HepG2 (cell line): Measurements from ENCODE around the gene ABHD1. TPM values are rescaled to one million over a fixed set of nuclear protein-coding genes. Genes with fewer than 3 reads are reported as not detected.

Source experiments
- ARID4A ChIP-seq: sonication (generic); formaldehyde crosslinking; IDR thresholded peaks from 2 replicates; pipeline ENCODE4 v1.5.0; 2020; ENCODE audit warnings: mild to moderate bottlenecking, missing genetic modification reagents, borderline replicate concordance
- ATF6 ChIP-seq: sonication (generic); formaldehyde crosslinking; conservative IDR thresholded peaks from 2 replicates; pipeline ENCODE4 v1.4.0; 2020; ENCODE audit warnings: missing genetic modification reagents
- ATM ChIP-seq: fragments of 450-650 bp; IDR thresholded peaks from 2 replicates; pipeline ENCODE4 v1.7.1; 2017; ENCODE audit warnings: mild to moderate bottlenecking, borderline replicate concordance
- CCAR2 ChIP-seq: fragments of 200-400 bp; formaldehyde crosslinking; optimal IDR thresholded peaks from 2 replicates; pipeline ENCODE3; 2018; ENCODE audit warnings: low read depth, mild to moderate bottlenecking, low read length, moderate library complexity
- FOSL2 ChIP-seq: sonication (generic); formaldehyde crosslinking; IDR thresholded peaks from 2 replicates; pipeline ENCODE4 v1.4.0; 2020; ENCODE audit warnings: missing genetic modification reagents
- FOXC1 ChIP-seq: sonication (generic); formaldehyde crosslinking; IDR thresholded peaks from 2 replicates; pipeline ENCODE4 v1.8.0; 2022; ENCODE audit warnings: mild to moderate bottlenecking, missing genetic modification reagents, borderline replicate concordance
- GATAD2A ChIP-seq: IDR thresholded peaks from 2 replicates; pipeline ENCODE4 v1.6.1; 2016
- HINFP ChIP-seq: sonication (generic); formaldehyde crosslinking; IDR thresholded peaks from 2 replicates; pipeline ENCODE4 v1.4.0; 2020; ENCODE audit warnings: low read depth, mild to moderate bottlenecking, missing genetic modification reagents
- MED8 ChIP-seq: sonication (generic); formaldehyde crosslinking; IDR thresholded peaks from 2 replicates; pipeline ENCODE4 v1.8.1; 2023; ENCODE audit warnings: mild to moderate bottlenecking, missing genetic modification reagents; ENCODE audit not compliant: insufficient replicate concordance
- MXD3 ChIP-seq: IDR thresholded peaks from 2 replicates; pipeline ENCODE4 v1.6.1; 2016; ENCODE audit warnings: mild to moderate bottlenecking, missing biosample characterization, missing genetic modification reagents
- NCOA2 ChIP-seq: sonication (generic); formaldehyde crosslinking; IDR thresholded peaks from 2 replicates; pipeline ENCODE4 v1.8.0; 2022; ENCODE audit warnings: inconsistent platforms
- NRL ChIP-seq: sonication (generic); formaldehyde crosslinking; IDR thresholded peaks from 2 replicates; pipeline ENCODE4 v1.5.0; 2020; ENCODE audit warnings: missing genetic modification reagents, mild to moderate bottlenecking, moderate library complexity, borderline replicate concordance
- RELA ChIP-seq: sonication (generic); formaldehyde crosslinking; IDR thresholded peaks from 2 replicates; pipeline ENCODE4 v1.4.0; 2020; ENCODE audit warnings: missing genetic modification reagents
- SIX1 ChIP-seq: sonication (generic); formaldehyde crosslinking; IDR thresholded peaks from 2 replicates; pipeline ENCODE4 v1.4.0; 2020; ENCODE audit warnings: missing genetic modification reagents, borderline replicate concordance
- TBL1XR1 ChIP-seq: fragments of 150-350 bp; IDR thresholded peaks from 2 replicates; pipeline ENCODE4 v1.6.1; 2014; ENCODE audit warnings: borderline replicate concordance, low read length; ENCODE audit not compliant: partially characterized antibody
- TCF12 ChIP-seq, 2 experiments: fragments of 450-650 bp in 1 of 2; sonication (generic) in 1 of 2; formaldehyde crosslinking in 1 of 2; IDR thresholded peaks; 2 replicates each; pipeline versions ENCODE4 v1.6.1 to v1.8.0; 2017 to 2022; ENCODE audit warnings: antibody characterized with exemption in 1 of 2, mild to moderate bottlenecking in 1 of 2, missing genetic modification reagents in 1 of 2, moderate library complexity in 1 of 2
- ZNF503 ChIP-seq: sonication (generic); formaldehyde crosslinking; IDR thresholded peaks from 2 replicates; pipeline ENCODE4 v1.4.0; 2020; ENCODE audit warnings: missing genetic modification reagents
- polyA plus RNA-seq, 8 experiments: library from polyadenylated mRNA; depleted of rRNA in 3 of 8; stranded (reverse) in 7 of 8; unstranded in 1 of 8; fragments of >200 nt; fragmentation: Illumina TruSeq in 4 of 8; extraction: Trizol in 4 of 8; gene quantifications; 2 replicates each; pipeline versions ENCODE4 v1.2.1 to v1.2.3, GENCODE V29; 2011 to 2016; ENCODE audit warnings: low read depth in 4 of 8, missing spikeins in 1 of 8, mixed read lengths in 1 of 8; ENCODE audit not compliant: insufficient read depth in 1 of 8
- total RNA-seq, 5 experiments: library from RNA; depleted of rRNA; stranded (reverse); fragments of >200 nt; fragmentation: Illumina TruSeq; extraction: Trizol; gene quantifications; 2 replicates each; pipeline ENCODE4 v1.2.3, GENCODE V29; 2016; ENCODE audit warnings: low read depth in 1 of 5

ABHD1 gene
- total and polyA plus RNA-seq, 2 of the 13 experiments (the other 11 are each of a cell fraction or from before 2014, with no cell fraction given) = 0.04 to 0.81 TPM

GRCh38 chr2:27177441-27178351 lies 54.1 kb downstream of the ABHD1 start (continued):
- 0 out of 2 replicates have a peak, but pooled peaks have one; percentile 36 for TF ChIP-seq ATF6 (CRISPR knock-in tag)
- peak; percentile 52; the same call in 1 of the 2 replicates for TF ChIP-seq ARID4A (CRISPR knock-in tag)
- peak; percentile 57; the same call in 1 of the 2 replicates for TF ChIP-seq MXD3 (CRISPR knock-in tag)
- peak; percentile 99 for TF ChIP-seq NCOA2 (CRISPR knock-in tag)
- no peak for TF ChIP-seq RELA (CRISPR knock-in tag)
- peak; percentile 91 for TF ChIP-seq MED8 (CRISPR knock-in tag)
- TF ChIP-seq ATM = no peak
- peak; percentile 67 for TF ChIP-seq FOSL2
- TF ChIP-seq FOXC1 (CRISPR knock-in tag) = peak; percentile 65; the same call in 1 of the 2 replicates
- peak; percentile 92 for TF ChIP-seq GATAD2A (CRISPR knock-in tag)
- peak; percentile 98 for TF ChIP-seq ZNF503 (CRISPR knock-in tag)
- TF ChIP-seq SIX1 (CRISPR knock-in tag) = peak; percentile 80
- peak; percentile 79 for TF ChIP-seq TBL1XR1
- no peak for TF ChIP-seq CCAR2
- peak; percentile 79; the same call in 1 of the 2 replicates for TF ChIP-seq NRL (CRISPR knock-in tag)
- TF ChIP-seq TCF12 (IDR thresholded peaks at IDR 0.05) = no peak
- peak; percentile 99 for TF ChIP-seq TCF12 (CRISPR knock-in tag; IDR thresholded peaks at IDR 0.05)
- TF ChIP-seq HINFP (CRISPR knock-in tag) = 0 out of 2 replicates have a peak, but pooled peaks have one; percentile 37
